HG02943 (cell line): Measurements from ENCODE around the gene PDIA5.

Source experiments
- ATAC-seq: cut with Tn5 transposase; IDR thresholded peaks from one replicate; pipeline ENCODE4 v1.9.1; 2021; ENCODE audit warnings: mild to moderate bottlenecking, low read depth, moderate library complexity; ENCODE audit not compliant: unreplicated experiment

Gene PDIA5

GRCh38 chr3:123089611-123090331 lies 22.9 kb downstream of the PDIA5 start:
- no peak for ATAC-seq

- no peak for ATAC-seq
Observed at GRCh38 chr3:123090728-123091531, 24.1 kb downstream of the PDIA5 start.

- ATAC-seq: no peak
Observed at GRCh38 chr3:123092243-123092642, 25.4 kb downstream of the PDIA5 start.

- ATAC-seq: no peak
Observed at GRCh38 chr3:123093696-123094095, 26.9 kb downstream of the PDIA5 start.

GRCh38 chr3:123094516-123095313 lies 27.9 kb downstream of the PDIA5 start:
- no peak for ATAC-seq

- ATAC-seq: no peak
Observed at GRCh38 chr3:123096126-123096525, 29.3 kb downstream of the PDIA5 start.

GRCh38 chr3:123096731-123097130 lies 29.9 kb downstream of the PDIA5 start:
- ATAC-seq: no peak

- ATAC-seq: no peak
Observed at GRCh38 chr3:123098426-123099330, 31.9 kb downstream of the PDIA5 start.

GRCh38 chr3:123099331-123100192 lies 32.7 kb downstream of the PDIA5 start:
- ATAC-seq: no peak

- ATAC-seq: no peak
Observed at GRCh38 chr3:123100193-123100776, 33.5 kb downstream of the PDIA5 start.

- ATAC-seq: no peak
Observed at GRCh38 chr3:123102249-123102648, 35.4 kb downstream of the PDIA5 start.

GRCh38 chr3:123102826-123103225 lies 36.0 kb downstream of the PDIA5 start:
- no peak for ATAC-seq

GRCh38 chr3:123104550-123104949 lies 37.7 kb downstream of the PDIA5 start:
- no peak for ATAC-seq

- ATAC-seq: no peak
Observed at GRCh38 chr3:123105201-123106189, 38.7 kb downstream of the PDIA5 start.

GRCh38 chr3:123110282-123110975 lies 43.6 kb downstream of the PDIA5 start:
- ATAC-seq: no peak

- no peak for ATAC-seq
Observed at GRCh38 chr3:123110976-123111615, 44.3 kb downstream of the PDIA5 start.

GRCh38 chr3:123111640-123112039 lies 44.8 kb downstream of the PDIA5 start:
- no peak for ATAC-seq
